NCI-H2227 treated with DMSO at 0.1 percent for 48 hours (cell line): Measurements from ENCODE around the gene COPS8.

ENCODE experiments used
- DNase-seq: peaks from one replicate; lab custom pipeline; 2025; lab: John Stamatoyannopoulos, UW

COPS8 gene

GRCh38 chr2:237131749-237132533, 46.3 kb downstream of the COPS8 start:
- no peak for DNase-seq

DNA sequence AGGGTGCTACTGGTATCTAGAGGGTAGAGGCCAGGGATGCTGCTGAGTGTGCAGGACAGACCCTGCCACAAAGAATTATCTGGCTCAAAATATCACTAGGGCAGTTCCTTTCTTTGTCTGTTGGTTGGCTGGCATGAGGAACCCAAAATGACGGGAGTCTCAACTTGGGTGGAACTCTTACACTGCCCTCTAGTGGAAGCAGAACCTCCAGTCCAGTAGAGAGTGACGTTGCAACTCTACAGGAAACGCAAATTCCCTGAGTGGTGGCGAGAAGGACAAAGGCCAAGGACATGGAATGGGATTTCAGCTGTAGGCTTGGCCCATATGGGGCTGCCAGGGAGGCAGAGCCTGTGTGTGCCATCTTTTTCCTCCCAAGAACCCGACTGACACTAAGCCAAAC, 47.1 kb downstream of the COPS8 start:
- DNase-seq: no peak

DNA sequence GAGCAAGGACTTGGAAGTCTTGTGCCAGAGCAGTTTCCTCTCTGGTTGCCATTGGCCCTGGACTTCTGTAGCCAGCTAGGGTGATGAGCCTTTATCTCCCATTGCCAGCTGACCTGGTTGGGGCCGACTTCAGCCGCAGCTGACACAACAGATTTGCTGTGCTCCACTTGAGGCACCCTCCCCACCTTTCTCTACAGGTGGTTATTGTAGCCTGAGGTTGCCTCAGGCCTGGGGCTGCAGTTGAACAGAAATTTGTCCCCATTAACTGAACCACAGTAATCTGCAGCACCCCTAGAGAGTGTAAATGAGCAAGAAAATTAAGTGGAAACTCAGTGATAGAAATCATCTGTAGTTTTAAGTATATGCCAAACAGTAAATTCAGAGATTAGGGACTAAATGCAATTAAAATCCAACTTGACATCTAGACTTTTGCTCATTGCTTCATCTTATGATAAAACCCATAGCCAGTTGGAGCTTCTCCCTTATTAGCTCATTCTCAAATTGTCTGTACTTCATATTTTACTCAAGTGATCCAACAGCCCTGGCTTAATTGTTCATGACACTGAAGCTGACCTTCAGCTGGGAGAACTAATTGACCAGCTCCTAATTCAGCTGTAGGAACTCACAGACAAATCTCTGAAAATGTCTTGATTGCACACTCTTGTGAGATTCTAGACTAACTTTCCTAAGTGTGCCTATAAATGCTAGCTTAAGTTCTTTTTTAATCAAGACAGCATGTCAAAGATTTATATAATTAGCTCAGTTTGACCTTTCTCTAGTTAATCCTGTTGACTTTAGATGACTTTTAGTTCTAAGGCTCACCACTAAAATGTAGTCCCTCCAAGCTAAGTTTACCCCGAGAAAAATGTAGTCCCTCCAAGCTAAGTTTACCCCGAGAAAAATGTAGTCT, 48.9 kb downstream of the COPS8 start:
- DNase-seq: no peak

DNA sequence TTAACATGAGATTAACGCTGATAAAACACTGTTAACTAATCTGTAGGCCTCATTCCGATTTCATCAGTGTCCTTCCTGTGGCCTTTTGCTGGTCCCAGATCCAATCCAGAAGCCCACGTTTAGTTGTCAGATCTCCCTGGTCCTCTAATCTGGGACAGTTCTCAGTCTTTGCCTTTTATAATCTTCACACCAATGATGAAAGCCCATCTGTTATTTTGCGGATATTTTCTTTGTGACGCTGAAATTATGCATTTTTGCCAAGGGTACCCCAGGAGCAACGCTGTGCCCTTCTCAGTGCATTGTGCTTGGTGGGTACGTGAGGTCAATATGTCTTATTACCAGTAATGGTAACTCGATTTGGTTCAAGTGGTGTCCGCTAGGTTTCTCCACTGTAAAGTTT, 51.1 kb downstream of the COPS8 start:
- no peak for DNase-seq

- DNase-seq: no peak
Measured at GRCh38 chr2:237137626-237138323, 52.1 kb downstream of the COPS8 start.

DNA sequence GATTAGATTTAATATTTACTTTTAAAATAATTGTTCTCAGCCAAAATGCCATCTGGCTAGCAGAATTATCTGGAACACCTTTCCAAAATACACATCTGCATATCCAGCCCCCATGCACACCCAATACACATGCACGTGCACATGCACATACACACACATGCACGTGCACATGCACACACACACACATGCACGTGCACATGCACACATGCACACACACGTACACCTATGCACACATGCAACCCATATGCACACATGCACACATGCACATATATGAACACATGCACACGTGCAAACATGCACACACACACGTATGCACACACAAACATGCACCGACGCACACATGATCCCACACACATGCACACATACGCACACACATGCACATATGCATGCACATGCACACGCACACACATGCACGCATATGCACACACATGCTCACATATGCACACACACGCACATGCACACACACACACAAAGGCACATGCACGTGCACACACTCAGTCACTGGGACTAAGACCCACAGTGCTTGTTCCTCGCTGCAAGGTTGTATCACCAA, 53.5 kb downstream of the COPS8 start:
- DNase-seq: no peak

DNA sequence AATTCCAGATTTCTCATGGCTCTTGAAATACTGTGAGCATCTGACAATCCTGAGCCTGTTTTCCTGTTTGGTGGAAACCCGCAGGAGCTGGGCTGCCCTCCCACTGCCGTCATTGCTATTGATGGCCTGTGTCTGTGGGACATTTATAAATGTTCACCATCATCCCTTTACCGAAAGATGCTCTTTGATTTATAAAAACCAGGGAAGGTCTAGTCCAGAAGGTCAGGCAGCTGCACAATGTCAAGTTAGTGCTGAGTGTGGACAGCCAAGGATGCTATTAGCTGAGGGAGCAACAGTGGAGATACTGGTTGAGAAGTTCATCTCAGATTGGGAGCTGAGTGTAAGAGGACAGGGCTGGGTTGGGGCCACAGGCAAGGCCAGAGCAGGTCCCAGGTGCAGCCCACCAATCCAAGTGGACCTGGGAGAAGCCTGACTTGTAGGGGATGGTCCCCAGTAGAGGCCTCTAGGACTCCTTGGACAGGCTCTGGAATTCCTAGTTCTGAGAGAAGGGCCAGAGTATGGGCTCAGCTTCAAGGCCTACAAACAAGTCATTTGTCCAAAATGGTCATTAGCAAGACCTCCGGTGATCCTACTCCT, 55.1 kb downstream of the COPS8 start:
- DNase-seq: no peak

GRCh38 chr2:237141571-237142051, 55.9 kb downstream of the COPS8 start:
- DNase-seq: no peak

- no peak for DNase-seq
Measured at GRCh38 chr2:237143118-237143517, 57.4 kb downstream of the COPS8 start.

DNA sequence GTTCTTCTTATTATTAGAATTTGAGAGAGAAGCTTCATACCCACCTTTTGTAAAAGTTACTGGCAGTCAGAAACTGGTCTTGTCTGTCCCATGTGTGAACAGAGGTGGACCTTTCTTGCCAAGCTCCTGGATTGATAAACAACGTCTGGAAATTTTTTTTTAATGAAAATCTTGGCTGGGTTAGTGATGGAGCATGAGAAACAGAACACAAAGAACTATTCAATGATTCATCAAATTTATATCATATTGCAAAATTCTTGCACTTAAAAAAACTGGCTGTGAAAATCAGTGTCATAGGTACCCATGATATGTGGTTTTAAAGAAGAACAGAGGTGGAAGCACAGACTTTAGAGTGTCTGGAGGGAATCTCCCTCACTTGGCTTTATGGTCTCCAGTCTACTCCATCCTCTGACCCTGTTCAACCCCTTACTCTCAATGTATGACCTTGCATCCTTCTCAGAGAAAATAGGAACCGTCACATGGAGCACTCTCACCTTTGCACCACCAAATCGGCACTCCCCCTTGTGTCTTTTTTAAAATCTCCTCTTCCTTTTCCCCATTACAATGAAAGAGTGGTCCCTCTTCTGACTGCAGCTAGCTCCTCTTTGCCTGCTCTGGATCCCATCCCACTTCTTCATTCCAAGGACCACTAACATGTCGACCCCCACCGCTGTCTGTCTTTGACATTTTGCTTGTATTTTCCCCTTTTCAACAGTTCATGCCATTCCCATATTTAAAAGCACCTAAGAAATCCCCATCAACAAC, 58.2 kb downstream of the COPS8 start:
- DNase-seq: no peak

GRCh38 chr2:237144516-237144915, 58.8 kb downstream of the COPS8 start:
- DNase-seq: no peak

DNA sequence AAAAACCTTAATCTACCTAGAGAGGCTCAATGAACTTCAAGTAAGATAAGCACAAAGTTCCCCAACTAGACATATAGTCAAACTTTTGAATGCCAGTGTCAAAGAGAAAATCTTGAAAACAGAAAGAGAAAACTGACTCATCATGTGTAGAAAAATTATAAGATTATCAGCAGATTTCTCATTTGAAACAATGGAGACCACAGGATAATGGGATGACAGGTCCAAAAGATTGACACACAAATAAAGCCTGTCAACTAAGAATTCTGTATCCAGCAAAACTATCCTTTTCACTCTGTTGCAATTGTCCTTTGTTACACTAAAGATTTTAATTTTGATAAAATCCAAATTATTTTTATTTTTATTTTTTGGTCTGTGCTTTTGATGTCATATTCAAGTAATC, 61.6 kb downstream of the COPS8 start:
- no peak for DNase-seq

- DNase-seq: no peak
Measured at GRCh38 chr2:237148624-237149023, 62.9 kb downstream of the COPS8 start.

- DNase-seq: no peak
Measured at GRCh38 chr2:237149425-237149824, 63.7 kb downstream of the COPS8 start.
